Cerebellar nuclear complex (tissue), 1 donor: ENCODE results near the gene CAND2.
A peak's percentile ranks its signal among the peaks of the same experiment; 100 is the strongest.
"Not testable (repeated sequence)": the region's sequence is repeated elsewhere in the genome, so short reads cannot be mapped to it uniquely, and the experiment has no call there.

Experiments
- DNase-seq, 2 experiments: peaks; one replicate each; lab custom pipeline; 2025; lab: John Stamatoyannopoulos, UW

Gene CAND2

DNA sequence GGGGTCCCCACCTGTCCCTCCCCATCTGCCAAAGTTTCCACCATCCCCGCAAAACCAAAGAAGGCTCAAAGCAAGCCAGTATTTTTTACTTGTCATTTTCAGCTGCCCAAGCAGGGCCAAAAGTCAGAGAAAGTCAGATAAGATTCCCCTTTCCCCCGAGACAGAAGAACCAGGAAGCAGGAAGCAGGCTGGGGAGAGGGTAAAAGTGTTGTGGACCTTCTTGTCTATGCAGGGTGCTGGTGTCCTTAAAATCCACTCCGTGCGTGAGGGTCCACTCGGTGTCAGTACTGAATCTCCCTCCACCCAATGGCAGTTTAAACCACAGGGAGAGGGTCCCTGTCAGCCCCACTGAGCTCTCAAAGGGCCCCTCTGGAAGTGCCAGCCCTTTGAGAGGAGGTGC, 65.1 kb downstream of the CAND2 start:
- no peak for DNase-seq

GRCh38 chr3:12862387-12862786, 65.9 kb downstream of the CAND2 start:
- DNase-seq: no peak

- DNase-seq: no peak
Measured at GRCh38 chr3:12865271-12865670, 68.8 kb downstream of the CAND2 start.

DNA sequence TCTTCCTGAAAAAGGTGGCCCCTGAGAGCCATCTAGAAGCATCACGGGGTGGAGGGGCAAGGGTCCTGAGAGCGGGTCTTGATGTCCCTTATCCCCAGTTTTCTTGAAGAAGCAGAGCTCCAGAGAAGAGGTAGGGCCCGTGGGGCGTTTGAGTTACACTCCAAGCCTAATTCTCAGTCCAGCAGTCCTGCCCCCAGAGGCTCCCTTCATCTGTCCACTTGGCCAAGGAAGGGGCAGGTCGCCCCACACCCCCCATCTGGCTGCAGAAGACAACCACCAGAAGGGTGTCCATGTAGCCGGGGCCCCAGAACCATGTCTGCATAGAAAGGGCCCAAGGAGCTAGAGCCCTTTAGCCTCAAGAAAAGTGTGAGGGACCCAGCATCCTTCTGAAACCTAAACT, 70.4 kb downstream of the CAND2 start:
- no peak for DNase-seq

DNA sequence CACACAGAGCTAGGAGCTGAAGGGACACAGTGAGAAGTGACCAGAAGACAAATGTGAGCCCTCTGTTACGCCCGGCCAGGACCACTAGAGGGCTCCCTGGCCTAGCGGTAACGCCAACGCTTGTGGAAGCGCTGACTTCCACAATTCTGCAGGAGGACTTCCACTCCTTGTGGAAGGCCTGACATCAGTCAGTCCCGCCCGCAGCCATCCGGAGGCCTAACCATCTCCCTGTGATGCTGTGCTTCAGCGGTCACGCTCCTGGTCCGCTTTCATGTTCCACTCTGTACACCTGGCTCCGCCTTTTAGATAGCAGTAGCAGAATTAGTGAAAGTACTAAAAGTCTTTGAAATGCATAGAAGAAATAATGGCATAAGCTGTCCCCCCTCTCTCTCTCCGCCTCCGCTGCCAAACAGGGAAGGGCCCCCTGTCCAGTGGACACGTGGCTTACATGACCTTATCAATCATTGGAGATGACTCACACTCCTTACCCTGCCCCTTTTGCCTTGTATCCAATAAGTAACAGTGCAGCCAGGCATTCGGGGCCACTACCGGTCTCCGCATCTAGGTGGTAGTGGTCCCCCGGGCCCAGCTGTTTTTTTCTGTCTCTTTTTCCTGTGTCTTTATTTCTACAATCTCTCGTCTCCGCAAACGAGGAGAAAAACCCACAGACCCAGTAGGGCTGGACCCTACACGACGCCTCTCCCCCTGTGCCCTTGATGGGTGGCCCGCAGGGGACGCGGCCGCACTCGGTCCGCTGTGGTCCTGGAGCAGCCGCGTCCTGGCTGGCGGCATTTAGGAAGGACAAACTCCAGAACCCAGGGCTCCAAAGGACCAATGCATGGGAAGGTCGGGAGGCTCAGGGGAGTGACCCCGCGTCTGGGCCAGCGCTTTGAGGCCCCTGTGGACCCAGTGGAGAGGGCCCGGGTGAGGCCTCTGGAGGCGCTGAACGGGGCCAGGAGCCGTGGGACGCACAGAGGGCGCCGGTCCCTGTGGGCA, 71.9 kb downstream of the CAND2 start:
- peak; percentile 25 to 83 for DNase-seq

GRCh38 chr3:12869035-12869621, 72.6 kb downstream of the CAND2 start:
- DNase-seq: no peak

DNA sequence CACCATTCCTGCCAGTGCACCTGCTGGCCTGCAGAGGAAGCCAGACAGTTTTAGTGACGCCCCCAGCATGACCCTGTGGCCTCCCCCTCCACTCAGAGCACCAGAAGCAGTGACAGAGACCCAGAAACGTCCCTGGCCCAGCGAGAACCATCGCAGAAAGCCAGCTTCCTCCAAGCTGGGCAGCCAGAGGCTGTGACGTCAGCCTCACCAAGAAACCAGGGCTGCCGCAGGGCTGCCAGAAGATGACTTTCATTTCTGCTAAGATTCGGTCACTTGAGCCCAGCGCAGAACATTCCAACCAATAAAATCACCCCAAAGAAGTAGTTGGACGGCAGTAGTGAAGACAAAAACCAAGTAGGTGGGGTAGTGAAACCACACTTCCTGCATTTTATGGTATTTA, 74.5 kb downstream of the CAND2 start:
- no peak for DNase-seq

DNA sequence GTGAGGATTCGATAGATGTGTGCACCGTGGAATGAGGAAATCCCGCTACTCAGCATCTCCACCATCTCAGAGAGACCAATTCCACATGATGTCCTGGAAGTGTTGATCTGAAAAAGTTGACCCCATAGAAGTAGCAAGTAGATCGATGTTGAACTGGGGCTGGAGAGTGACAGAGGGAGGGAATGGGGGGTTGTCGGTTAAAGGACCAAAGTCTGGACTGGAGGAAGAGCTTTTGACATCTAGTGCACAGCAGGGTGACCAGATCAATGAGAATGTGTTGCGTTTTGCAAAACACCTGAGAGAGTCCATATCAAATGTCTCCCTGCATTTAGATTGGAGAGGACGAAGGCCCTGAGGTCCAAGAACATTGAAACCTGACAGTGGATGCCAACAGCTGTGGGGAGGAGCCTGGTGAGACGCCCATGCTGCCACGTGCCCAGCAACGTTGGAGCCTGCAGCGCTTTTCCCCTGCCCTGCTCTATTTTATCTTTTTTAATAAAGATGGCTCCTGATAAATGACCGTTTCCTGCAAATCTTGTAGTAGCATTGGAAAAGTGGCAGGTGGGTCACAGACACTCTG, 75.0 kb downstream of the CAND2 start:
- no peak for DNase-seq

- DNase-seq: no peak
Measured at GRCh38 chr3:12875857-12876836, 79.7 kb downstream of the CAND2 start.

DNA sequence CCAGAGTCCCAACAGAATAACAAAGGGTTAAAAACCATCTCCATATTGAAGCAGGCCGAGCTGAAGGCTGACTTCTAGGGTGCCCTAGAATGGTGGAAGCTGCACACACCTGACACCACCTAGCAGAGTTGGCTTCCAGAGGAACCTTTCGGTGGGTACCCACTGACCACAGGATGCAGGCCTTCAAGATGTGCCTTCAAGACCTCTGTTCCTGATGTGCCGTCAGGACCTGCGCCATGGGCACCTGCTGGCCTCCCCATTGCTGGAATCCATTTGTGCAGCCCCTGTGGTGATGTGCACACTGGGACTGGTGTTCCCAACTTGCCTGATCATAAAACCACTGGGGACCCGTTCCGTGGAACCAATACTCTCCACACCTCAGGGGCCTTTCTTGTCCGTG, 80.6 kb downstream of the CAND2 start:
- DNase-seq: no peak

GRCh38 chr3:12878141-12878574, 81.7 kb downstream of the CAND2 start:
- no peak for DNase-seq

GRCh38 chr3:12878758-12879157, 82.3 kb downstream of the CAND2 start:
- not testable (repeated sequence) for DNase-seq

- no peak for DNase-seq
Measured at GRCh38 chr3:12879191-12879815, 82.8 kb downstream of the CAND2 start.

GRCh38 chr3:12881858-12882257, 85.4 kb downstream of the CAND2 start:
- DNase-seq: not testable (repeated sequence)

DNA sequence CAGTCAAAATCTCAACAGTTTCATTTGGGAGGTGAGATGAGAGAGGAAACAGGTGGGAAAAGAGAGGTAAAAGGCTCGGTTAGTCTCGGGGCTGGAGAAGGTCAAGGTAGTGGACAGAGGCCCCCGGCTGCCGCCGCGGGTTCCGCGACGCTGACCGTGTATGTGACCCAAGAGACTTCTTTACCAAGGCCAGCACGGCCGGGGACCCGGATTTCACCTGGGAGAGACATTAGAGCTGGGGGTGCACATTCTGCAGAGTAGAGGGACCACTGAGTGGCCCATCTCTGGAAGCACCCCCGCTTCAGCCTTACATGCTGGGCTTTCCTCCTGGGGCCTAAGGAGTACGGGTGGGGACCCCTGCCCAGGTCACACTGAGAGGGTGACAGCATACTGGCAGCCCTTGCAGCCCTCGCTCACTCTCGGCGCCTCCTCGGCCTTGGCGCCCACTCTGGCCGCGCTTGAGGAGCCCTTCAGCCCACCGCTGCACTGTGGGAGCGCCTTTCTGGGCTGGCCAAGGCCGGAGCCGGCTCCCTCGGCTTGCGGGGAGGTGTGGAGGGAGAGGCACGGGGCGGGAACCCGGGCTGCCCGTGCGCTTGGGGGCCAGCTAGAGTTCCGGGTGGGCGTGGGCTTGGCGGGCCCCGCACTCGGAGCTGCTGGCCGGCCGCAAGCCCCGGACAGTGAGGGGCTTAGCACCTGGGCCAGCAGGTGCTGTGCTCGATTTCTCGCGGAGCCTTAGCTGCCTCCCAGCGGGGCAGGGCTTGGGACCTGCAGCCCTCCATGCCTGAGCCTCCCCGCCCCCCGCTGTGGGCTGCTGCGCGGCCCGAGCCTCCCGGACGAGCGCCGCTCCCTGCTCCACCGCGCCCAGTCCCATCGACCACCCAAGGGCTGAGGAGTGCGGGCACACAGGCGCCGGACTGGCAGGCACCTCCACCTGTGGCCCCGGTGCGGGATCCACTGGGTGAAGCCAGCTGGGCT, 86.1 kb downstream of the CAND2 start:
- no peak for DNase-seq

DNA sequence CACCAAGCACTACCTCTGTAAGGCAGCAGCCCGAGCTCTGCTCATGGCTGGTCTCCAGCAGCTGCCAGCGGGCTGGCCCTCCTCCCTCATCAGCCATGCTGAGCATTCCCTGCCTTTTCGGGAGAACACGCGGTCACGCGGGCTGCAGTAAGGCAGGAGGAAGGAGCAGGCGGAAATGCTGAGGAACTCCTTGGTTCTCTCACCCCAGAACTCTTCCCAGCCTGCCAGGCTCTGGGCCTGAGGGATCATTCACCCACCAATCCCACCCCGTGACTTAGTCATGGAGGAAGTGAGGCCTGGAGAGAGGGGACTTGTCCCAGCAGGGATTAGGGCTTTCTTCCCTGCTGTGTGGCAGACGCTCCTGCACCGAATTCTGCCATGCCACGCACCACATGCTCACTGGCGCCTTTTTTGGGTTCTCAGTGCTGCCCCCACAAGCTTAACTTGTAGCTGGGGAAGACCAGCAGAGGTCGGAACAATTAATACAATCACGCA, 87.8 kb downstream of the CAND2 start:
- peak in 1 of 2 experiments; percentile 28 for DNase-seq
